Liver (tissue), 9 donors: ENCODE data around the gene CD46. TPM values are rescaled to one million over a fixed set of nuclear protein-coding genes. Genes with fewer than 3 reads are reported as not detected.

Experiments used
- DNase-seq: peaks from one replicate; pipeline ENCODE4 v3.0.0-alpha.2; 2017; ENCODE audit warnings: low spot score
- H3K27ac ChIP-seq, 2 donors: one replicate each; pipeline ENCODE4 v1.7.0; 2013; ENCODE audit warnings: inconsistent platforms in 2 of 2, low read length in 2 of 2, control low read depth in 1 of 2, low read depth in 1 of 2, mild to moderate bottlenecking in 1 of 2
- H3K27me3 ChIP-seq, 4 donors: one replicate each; pipeline versions ENCODE4 v1.6.1 to v1.7.0; 2013; ENCODE audit warnings: low read length in 3 of 4, inconsistent platforms in 1 of 4, mild to moderate bottlenecking in 1 of 4, moderate library complexity in 1 of 4; ENCODE audit not compliant: control insufficient read depth in 4 of 4, insufficient read depth in 4 of 4
- H3K36me3 ChIP-seq, 4 donors: one replicate each; pipeline versions ENCODE4 v1.6.1 to v1.7.0; 2013; ENCODE audit warnings: low read length in 3 of 4, mild to moderate bottlenecking in 3 of 4, low read depth in 1 of 4, moderate library complexity in 1 of 4; ENCODE audit not compliant: control insufficient read depth in 4 of 4, insufficient read depth in 3 of 4
- H3K4me1 ChIP-seq, 4 donors: one replicate each; pipeline versions ENCODE4 v1.6.1 to v1.7.0; 2013; ENCODE audit warnings: low read length in 3 of 4, mild to moderate bottlenecking in 3 of 4, moderate library complexity in 1 of 4; ENCODE audit not compliant: control insufficient read depth in 4 of 4, insufficient read depth in 4 of 4
- H3K4me3 ChIP-seq, 3 donors: one replicate each; pipeline versions ENCODE4 v1.6.1 to v1.7.0; 2013; ENCODE audit warnings: low read length in 3 of 3, control low read depth in 1 of 3, low read depth in 1 of 3, mild to moderate bottlenecking in 1 of 3
- H3K9ac ChIP-seq, 2 donors: one replicate each; pipeline ENCODE4 v1.7.0; 2013; ENCODE audit warnings: low read length in 2 of 2, mild to moderate bottlenecking in 2 of 2, moderate library complexity in 2 of 2, control low read depth in 1 of 2, low read depth in 1 of 2
- H3K9me3 ChIP-seq, 4 donors: one replicate each; pipeline versions ENCODE4 v1.6.1 to v1.7.0; 2013; ENCODE audit warnings: low read length in 3 of 4; ENCODE audit not compliant: control insufficient read depth in 4 of 4
- ATF3 ChIP-seq: IDR thresholded peaks from 2 replicates; pipeline ENCODE4 v1.6.1; 2016; ENCODE audit warnings: antibody characterized with exemption
- CTCF ChIP-seq: fragments of 150-350 bp; IDR thresholded peaks from 2 replicates; pipeline ENCODE4 v1.5.1; 2017; ENCODE audit warnings: improper control_type of control experiment, low read depth, low read length; ENCODE audit not compliant: missing input control
- EGR1 ChIP-seq, 2 donors: IDR thresholded peaks; 2 replicates each; pipeline ENCODE4 v1.6.1; 2016 to 2018; ENCODE audit warnings: antibody characterized with exemption in 2 of 2, low read depth in 2 of 2
- FOXA1 ChIP-seq: IDR thresholded peaks from 2 replicates; pipeline ENCODE4 v1.6.1; 2016; ENCODE audit warnings: antibody characterized with exemption
- FOXA2 ChIP-seq: IDR thresholded peaks from 2 replicates; pipeline ENCODE4 v1.6.1; 2016; ENCODE audit warnings: antibody characterized with exemption
- GABPA ChIP-seq, 2 donors: IDR thresholded peaks in 1 of 2; conservative IDR thresholded peaks in 1 of 2; 2 replicates each; pipeline ENCODE4 v1.6.1; 2016; ENCODE audit warnings: antibody characterized with exemption in 2 of 2, mild to moderate bottlenecking in 1 of 2, moderate library complexity in 1 of 2
- HNF4A ChIP-seq, 2 donors: conservative IDR thresholded peaks; 2 replicates each; pipeline ENCODE4 v1.6.1; 2016; ENCODE audit warnings: antibody characterized with exemption in 2 of 2, mild to moderate bottlenecking in 2 of 2
- HNF4G ChIP-seq: IDR thresholded peaks from 2 replicates; pipeline ENCODE4 v1.6.1; 2016; ENCODE audit warnings: antibody characterized with exemption
- JUND ChIP-seq, 2 donors: IDR thresholded peaks; 2 replicates each; pipeline ENCODE4 v1.6.1; 2016; ENCODE audit warnings: antibody characterized with exemption in 2 of 2
- MAX ChIP-seq: IDR thresholded peaks from 2 replicates; pipeline ENCODE4 v1.6.1; 2016; ENCODE audit warnings: antibody characterized with exemption
- NR2F2 ChIP-seq: IDR thresholded peaks from 2 replicates; pipeline ENCODE4 v1.6.1; 2016; ENCODE audit warnings: antibody characterized with exemption
- RAD21 ChIP-seq, 2 donors: IDR thresholded peaks; 2 replicates each; pipeline ENCODE4 v1.6.1; 2016; ENCODE audit warnings: antibody characterized with exemption in 2 of 2, mild to moderate bottlenecking in 2 of 2
- REST ChIP-seq: IDR thresholded peaks from 2 replicates; pipeline ENCODE4 v1.6.1; 2016; ENCODE audit warnings: antibody characterized with exemption, mild to moderate bottlenecking
- RXRA ChIP-seq, 2 donors: IDR thresholded peaks; 2 replicates each; pipeline ENCODE4 v1.6.1; 2017 to 2018; ENCODE audit warnings: antibody characterized with exemption in 2 of 2, mild to moderate bottlenecking in 1 of 2
- SP1 ChIP-seq: IDR thresholded peaks from 2 replicates; pipeline ENCODE4 v1.6.1; 2018; ENCODE audit warnings: antibody characterized with exemption, mild to moderate bottlenecking
- TAF1 ChIP-seq: conservative IDR thresholded peaks from 2 replicates; pipeline ENCODE4 v1.6.1; 2016; ENCODE audit warnings: antibody characterized with exemption, mild to moderate bottlenecking
- YY1 ChIP-seq: IDR thresholded peaks from 2 replicates; pipeline ENCODE4 v1.6.1; 2016; ENCODE audit warnings: antibody characterized with exemption, mild to moderate bottlenecking
- ZBTB33 ChIP-seq: IDR thresholded peaks from 2 replicates; pipeline ENCODE4 v1.6.1; 2016; ENCODE audit warnings: antibody characterized with exemption
- WGBS: extraction: QIAGEN DNeasy Blood & Tissue Kit; methylation state at CpG from one replicate; pipeline ENCODE4 v1.1.7; 2013; 5-methylcytosine and 5-hydroxymethylcytosine counted together
- polyA plus RNA-seq, 2 donors: library from polyadenylated mRNA; stranded (reverse) in 1 of 2; unstranded in 1 of 2; fragments of 200-250 nt in 1 of 2; fragments of >200 nt in 1 of 2; fragmentation: Nextera tagmentation in 1 of 2; extraction: Ambion mirVana in 1 of 2; gene quantifications; one replicate each; pipeline versions ENCODE4 v1.2.1 to v1.2.3, GENCODE V29; 2013 to 2015
- total RNA-seq, 2 donors: library from RNA; depleted of rRNA; stranded (reverse); fragments of >200 nt; gene quantifications; one replicate each; pipeline ENCODE4 v1.2.3, GENCODE V29; 2014
- donor health status: healthy.
- donor health status: healthy.
- donor health status: healthy.
- donor health status: healthy.
- donor health status: healthy.

The CD46 gene
- total and polyA plus RNA-seq, 4 donors = 71.3 to 177 (median 121) TPM

GRCh38 chr1:207791290-207791689 is 39.4 kb downstream of the CD46 start:
- Histone ChIP-seq H3K9ac (no peak overlapping the region), H3K27me3 (no peaks in the 10 kb centered on the region), H3K4me3 (no peak overlapping the region), H3K27ac (no peak overlapping the region), H3K9me3 (no peaks in the 10 kb centered on the region), H3K4me1 (no peaks in the 10 kb centered on the region), H3K36me3 (peaks cover 2 to 51% (median 27%) of the 10 kb centered on the region in 4 donors)
- 66% methylated on average over 7 of the region's 7 CpGs for WGBS
- TF ChIP-seq HNF4G (no peak), YY1 (no peak), TAF1 (no peak), NR2F2 (no peak), EGR1 (IDR thresholded peaks at IDR 0.05; ENCODE audit: low read depth in 2 of 2) (no peak), REST (no peak)
- no peak for DNase-seq

GRCh38 chr1:207793327-207793726 is 41.5 kb downstream of the CD46 start:
- TF ChIP-seq FOXA2 (no peak), ZBTB33 (no peak), YY1 (no peak), HNF4A (conservative IDR thresholded peaks at IDR 0.05) (no peak), JUND (IDR thresholded peaks at IDR 0.05) (no peak), EGR1 (IDR thresholded peaks at IDR 0.05; ENCODE audit: low read depth in 2 of 2) (no peak), MAX (no peak), ATF3 (no peak), HNF4G (no peak), GABPA (IDR thresholded peaks at IDR 0.05 in 1 of 2, conservative IDR thresholded peaks at IDR 0.05 in 1 of 2) (no peak), FOXA1 (no peak), TAF1 (no peak)
- H3K4me3 ChIP-seq = no peak overlapping the region
- H3K27me3 ChIP-seq = no peaks in the 10 kb centered on the region
- DNase-seq = no peak
- H3K27ac ChIP-seq = no peak overlapping the region
- no peak overlapping the region for H3K9ac ChIP-seq
- no peaks in the 10 kb centered on the region for H3K9me3 ChIP-seq
- peaks cover 0 to 38% (median 21%) of the 10 kb centered on the region in 4 donors for H3K36me3 ChIP-seq
- no peaks in the 10 kb centered on the region for H3K4me1 ChIP-seq

GRCh38 chr1:207794861-207795260 is 43.0 kb downstream of the CD46 start:
- Histone ChIP-seq H3K27me3 (no peaks in the 10 kb centered on the region), H3K9me3 (no peaks in the 10 kb centered on the region), H3K9ac (no peak overlapping the region), H3K36me3 (peaks cover under 1 to 33% (median 20%) of the 10 kb centered on the region in 4 donors), H3K27ac (no peak overlapping the region), H3K4me1 (no peaks in the 10 kb centered on the region), H3K4me3 (no peak overlapping the region)
- WGBS = 62% methylated on average over 2 of the region's 2 CpGs
- DNase-seq = no peak
- no peak for TF ChIP-seq RAD21 (IDR thresholded peaks at IDR 0.05)
- TF ChIP-seq RXRA (IDR thresholded peaks at IDR 0.05) = no peak
- TF ChIP-seq FOXA1 = no peak
- no peak for TF ChIP-seq JUND (IDR thresholded peaks at IDR 0.05)
- no peak for TF ChIP-seq FOXA2
- no peak for TF ChIP-seq EGR1 (IDR thresholded peaks at IDR 0.05; ENCODE audit: low read depth in 2 of 2)
- no peak for TF ChIP-seq SP1
- TF ChIP-seq ATF3 = no peak
- TF ChIP-seq CTCF = no peak
- no peak for TF ChIP-seq TAF1
- TF ChIP-seq HNF4G = no peak
- TF ChIP-seq GABPA (IDR thresholded peaks at IDR 0.05 in 1 of 2, conservative IDR thresholded peaks at IDR 0.05 in 1 of 2) = no peak
